HEK293 (cell line): ENCODE data around the gene COPZ1.

Source experiments
- ELK4 ChIP-seq: IDR thresholded peaks from 2 replicates; pipeline ENCODE4 v1.6.1; 2011; ENCODE audit warnings: mild to moderate bottlenecking, low read depth, low read length, borderline replicate concordance
- HOXC10 ChIP-seq: sonication (generic); formaldehyde crosslinking; IDR thresholded peaks from 2 replicates; pipeline ENCODE4 v1.8.1; 2023; ENCODE audit warnings: mild to moderate bottlenecking, missing genetic modification reagents
- HOXD13 ChIP-seq: sonication (generic); formaldehyde crosslinking; IDR thresholded peaks from 2 replicates; pipeline ENCODE4 v1.8.0; 2022; ENCODE audit warnings: missing genetic modification reagents, borderline replicate concordance
- KLF16 ChIP-seq: fragments of 450-650 bp; formaldehyde crosslinking; IDR thresholded peaks from 2 replicates; pipeline ENCODE4 v1.5.1; 2017; ENCODE audit warnings: missing biosample characterization, missing genetic modification characterization
- OVOL3 ChIP-seq: fragments of 450-650 bp; formaldehyde crosslinking; IDR thresholded peaks from 2 replicates; pipeline ENCODE4 v1.5.1; 2016; ENCODE audit warnings: missing biosample characterization, missing genetic modification characterization
- PRDM10 ChIP-seq: fragments of 450-650 bp; formaldehyde crosslinking; IDR thresholded peaks from 2 replicates; pipeline ENCODE4 v1.5.1; 2016; ENCODE audit warnings: missing biosample characterization, missing genetic modification characterization
- PRDM4 ChIP-seq: fragments of 450-650 bp; formaldehyde crosslinking; IDR thresholded peaks from 2 replicates; pipeline ENCODE4 v1.5.1; 2017; ENCODE audit warnings: missing biosample characterization, missing genetic modification characterization
- SALL2 ChIP-seq: fragments of 450-650 bp; formaldehyde crosslinking; IDR thresholded peaks from 2 replicates; pipeline ENCODE4 v1.5.0; 2017; ENCODE audit warnings: missing biosample characterization, mild to moderate bottlenecking, missing genetic modification characterization, borderline replicate concordance
- YY1 ChIP-seq: fragments of 450-650 bp; formaldehyde crosslinking; IDR thresholded peaks from 2 replicates; pipeline ENCODE4 v1.5.1; 2018; ENCODE audit warnings: missing biosample characterization, missing genetic modification characterization
- ZBTB20 ChIP-seq: fragments of 450-650 bp; formaldehyde crosslinking; IDR thresholded peaks from 2 replicates; pipeline ENCODE4 v1.5.1; 2016; ENCODE audit warnings: missing biosample characterization, missing genetic modification characterization
- ZBTB7A ChIP-seq: fragments of 450-650 bp; formaldehyde crosslinking; IDR thresholded peaks from 2 replicates; pipeline ENCODE4 v1.5.1; 2016; ENCODE audit warnings: low read depth, missing biosample characterization, missing genetic modification characterization
- ZFP69B ChIP-seq: fragments of 450-650 bp; formaldehyde crosslinking; IDR thresholded peaks from 2 replicates; pipeline ENCODE4 v1.5.1; 2016; ENCODE audit warnings: missing biosample characterization, missing genetic modification characterization
- ZNF146 ChIP-seq: fragments of 450-650 bp; formaldehyde crosslinking; IDR thresholded peaks from 2 replicates; pipeline ENCODE4 v1.5.1; 2016; ENCODE audit warnings: missing biosample characterization, missing genetic modification characterization
- ZNF202 ChIP-seq: fragments of 450-650 bp; formaldehyde crosslinking; IDR thresholded peaks from 2 replicates; pipeline ENCODE4 v1.5.1; 2016; ENCODE audit warnings: missing biosample characterization, missing genetic modification characterization, borderline replicate concordance
- ZNF214 ChIP-seq: fragments of 450-650 bp; formaldehyde crosslinking; IDR thresholded peaks from 2 replicates; pipeline ENCODE4 v1.5.1; 2017; ENCODE audit warnings: missing biosample characterization, mild to moderate bottlenecking, missing genetic modification characterization, borderline replicate concordance
- ZNF239 ChIP-seq: fragments of 450-650 bp; formaldehyde crosslinking; IDR thresholded peaks from 2 replicates; pipeline ENCODE4 v1.5.1; 2016; ENCODE audit warnings: missing biosample characterization, missing genetic modification characterization
- ZNF433 ChIP-seq: fragments of 450-650 bp; formaldehyde crosslinking; IDR thresholded peaks from 2 replicates; pipeline ENCODE4 v1.5.1; 2016; ENCODE audit warnings: missing biosample characterization, missing genetic modification characterization, low read depth
- ZNF501 ChIP-seq: fragments of 450-650 bp; formaldehyde crosslinking; IDR thresholded peaks from 2 replicates; pipeline ENCODE4 v1.5.1; 2016; ENCODE audit warnings: missing biosample characterization, missing genetic modification characterization
- ZNF513 ChIP-seq: fragments of 450-650 bp; IDR thresholded peaks from 2 replicates; pipeline ENCODE4 v1.5.1; 2018; ENCODE audit warnings: missing biosample characterization, missing genetic modification characterization
- ZNF518A ChIP-seq: fragments of 450-650 bp; formaldehyde crosslinking; conservative IDR thresholded peaks from 2 replicates; pipeline ENCODE4 v1.5.1; 2016; ENCODE audit warnings: low read depth, missing biosample characterization, missing genetic modification characterization
- ZNF558 ChIP-seq: fragments of 450-650 bp; formaldehyde crosslinking; IDR thresholded peaks from 2 replicates; pipeline ENCODE4 v1.5.1; 2016; ENCODE audit warnings: missing biosample characterization, missing genetic modification characterization
- ZNF654 ChIP-seq: fragments of 450-650 bp; formaldehyde crosslinking; IDR thresholded peaks from 2 replicates; pipeline ENCODE4 v1.5.1; 2016; ENCODE audit warnings: low read depth, missing biosample characterization, missing genetic modification characterization
- ZNF776 ChIP-seq: fragments of 450-650 bp; formaldehyde crosslinking; IDR thresholded peaks from 2 replicates; pipeline ENCODE4 v1.5.0; 2017; ENCODE audit warnings: missing biosample characterization, missing genetic modification characterization, borderline replicate concordance

COPZ1 gene

GRCh38 chr12:54352891-54353874 is 28.3 kb downstream of the COPZ1 start (continued):
- TF ChIP-seq ZNF518A (tag by site-specific recombination) (no peak), HOXD13 (CRISPR knock-in tag) (no peak), ZFP69B (tag by site-specific recombination) (no peak), ZNF654 (tag by site-specific recombination) (no peak), ZBTB7A (no peak), PRDM4 (no peak), ZNF513 (no peak), ZNF501 (tag by site-specific recombination) (no peak), ZNF433 (tag by site-specific recombination) (no peak), PRDM10 (tag by site-specific recombination) (peak; percentile 93), ZBTB20 (tag by site-specific recombination) (no peak), ELK4 (no peak), YY1 (no peak), ZNF776 (tag by site-specific recombination) (no peak), ZNF239 (tag by site-specific recombination) (no peak), ZNF146 (no peak), ZNF214 (tag by site-specific recombination) (no peak), ZNF202 (tag by site-specific recombination) (no peak), SALL2 (no peak), ZNF558 (tag by site-specific recombination) (no peak), HOXC10 (CRISPR knock-in tag) (no peak), OVOL3 (tag by site-specific recombination) (no peak), KLF16 (no peak)
